Coronary artery (tissue), 2 donors: ENCODE data around the gene ERCC6.

Experiments
- DNase-seq: peaks from one replicate; pipeline ENCODE4 v3.0.0-alpha.2; 2017; ENCODE audit warnings: low spot score
- H3K27ac ChIP-seq, 2 donors: fragments of 200-600 bp; sonication (generic); one replicate each; pipeline ENCODE4 v1.5.1; 2016 to 2019
- H3K4me3 ChIP-seq: fragments of 200-600 bp; sonication (generic); 2 replicates; pipeline ENCODE4 v1.5.1; 2016; ENCODE audit warnings: mild to moderate bottlenecking, moderate library complexity
- CTCF ChIP-seq: fragments of 200-600 bp; sonication (generic); IDR thresholded peaks from one replicate; pipeline ENCODE4 v1.5.1; 2019; ENCODE audit warnings: antibody characterized with exemption

ERCC6 gene

GRCh38 chr10:49504528-49504927, 34.4 kb downstream of the ERCC6 start:
- Histone ChIP-seq H3K27ac (no peak overlapping the region), H3K4me3 (no peak overlapping the region)
- no peak for TF ChIP-seq CTCF
- DNase-seq = no peak

GRCh38 chr10:49502358-49502757, 36.6 kb downstream of the ERCC6 start:
- no peak for DNase-seq
- no peak overlapping the region for H3K4me3 ChIP-seq
- H3K27ac ChIP-seq = no peak overlapping the region
- no peak for TF ChIP-seq CTCF

GRCh38 chr10:49500412-49500811, 38.5 kb downstream of the ERCC6 start:
- TF ChIP-seq CTCF = no peak
- Histone ChIP-seq H3K4me3 (no peak overlapping the region), H3K27ac (no peak overlapping the region)
- DNase-seq = no peak

GRCh38 chr10:49499305-49499851, 39.5 kb downstream of the ERCC6 start:
- no peak for DNase-seq
- no peak overlapping the region for H3K4me3 ChIP-seq
- no peak overlapping the region for H3K27ac ChIP-seq
- TF ChIP-seq CTCF = no peak

- TF ChIP-seq CTCF = no peak
- DNase-seq = no peak
- no peak overlapping the region for H3K4me3 ChIP-seq
- H3K27ac ChIP-seq = no peak overlapping the region
These were observed 40.5 kb downstream of the ERCC6 start for GRCh38 chr10:49498425-49498824.

GRCh38 chr10:49497358-49497757, 41.6 kb downstream of the ERCC6 start:
- Histone ChIP-seq H3K4me3 (no peak overlapping the region), H3K27ac (no peak overlapping the region)
- no peak for TF ChIP-seq CTCF
- DNase-seq = no peak

GRCh38 chr10:49488056-49488717, 50.7 kb downstream of the ERCC6 start:
- no peak for DNase-seq
- Histone ChIP-seq H3K27ac (no peak overlapping the region), H3K4me3 (no peak overlapping the region)
- no peak for TF ChIP-seq CTCF
